B cell (primary cell): ENCODE results near the gene NPR2.

Experiments used
- EZH2 ChIP-seq: IDR thresholded peaks from 2 replicates; pipeline ENCODE4 v1.6.1; 2012; ENCODE audit warnings: borderline replicate concordance, low read depth, mild to moderate bottlenecking, moderate library complexity, low read length; ENCODE audit not compliant: insufficient read depth, poor library complexity, severe bottlenecking
- TF ChIP-seq, protein P1 (sequence below): fragments of 200-600 bp; IDR thresholded peaks from one replicate; pipeline ENCODE4 v1.8.0; 2022; ENCODE audit warnings: antibody characterized with exemption, mild to moderate bottlenecking

DNA sequence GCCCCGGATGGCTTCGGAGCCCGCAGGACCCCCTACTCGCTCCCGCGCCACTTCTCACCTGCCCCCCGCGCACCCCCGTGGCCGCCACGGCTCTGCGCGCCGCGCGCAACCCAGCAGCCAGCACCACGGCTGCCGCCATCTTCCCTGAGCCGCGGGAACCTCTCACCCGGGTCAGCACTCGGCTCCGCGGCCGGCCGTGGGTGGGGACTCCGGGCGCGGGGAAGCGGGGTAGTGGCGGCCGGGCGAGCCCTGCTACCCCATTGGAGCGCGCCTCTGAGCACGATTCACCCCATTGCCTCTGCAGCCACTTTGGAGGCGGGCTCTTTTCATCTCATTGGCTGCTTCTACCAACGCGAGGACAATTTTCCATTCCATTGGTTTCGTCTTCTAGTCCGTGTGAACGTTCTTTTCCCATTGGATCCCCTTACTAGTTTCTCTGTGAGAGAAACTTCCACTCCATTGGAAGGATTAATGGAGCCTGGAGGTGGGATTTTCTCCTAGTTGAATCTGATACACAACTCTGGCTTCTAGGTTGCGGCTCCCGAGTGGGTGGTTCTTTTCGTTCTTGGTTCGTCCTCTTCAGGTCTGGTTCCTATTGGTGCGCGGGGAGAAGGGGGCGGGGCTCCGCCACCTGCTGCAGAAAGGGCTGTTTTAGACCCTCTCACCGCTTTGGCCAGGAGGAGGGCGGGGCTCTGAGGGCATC lies 23.6 kb downstream of the NPR2 start, which contains the start of gene HINT2:
- TF ChIP-seq, protein P1, sequence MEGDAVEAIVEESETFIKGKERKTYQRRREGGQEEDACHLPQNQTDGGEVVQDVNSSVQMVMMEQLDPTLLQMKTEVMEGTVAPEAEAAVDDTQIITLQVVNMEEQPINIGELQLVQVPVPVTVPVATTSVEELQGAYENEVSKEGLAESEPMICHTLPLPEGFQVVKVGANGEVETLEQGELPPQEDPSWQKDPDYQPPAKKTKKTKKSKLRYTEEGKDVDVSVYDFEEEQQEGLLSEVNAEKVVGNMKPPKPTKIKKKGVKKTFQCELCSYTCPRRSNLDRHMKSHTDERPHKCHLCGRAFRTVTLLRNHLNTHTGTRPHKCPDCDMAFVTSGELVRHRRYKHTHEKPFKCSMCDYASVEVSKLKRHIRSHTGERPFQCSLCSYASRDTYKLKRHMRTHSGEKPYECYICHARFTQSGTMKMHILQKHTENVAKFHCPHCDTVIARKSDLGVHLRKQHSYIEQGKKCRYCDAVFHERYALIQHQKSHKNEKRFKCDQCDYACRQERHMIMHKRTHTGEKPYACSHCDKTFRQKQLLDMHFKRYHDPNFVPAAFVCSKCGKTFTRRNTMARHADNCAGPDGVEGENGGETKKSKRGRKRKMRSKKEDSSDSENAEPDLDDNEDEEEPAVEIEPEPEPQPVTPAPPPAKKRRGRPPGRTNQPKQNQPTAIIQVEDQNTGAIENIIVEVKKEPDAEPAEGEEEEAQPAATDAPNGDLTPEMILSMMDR = no peak
- TF ChIP-seq EZH2 = no peak
